ENCODE results near the gene REEP5.
A peak's percentile ranks its signal among the peaks of the same experiment; 100 is the strongest.

REEP5 gene

GRCh38 chr5:112923148-112923917, 1.3 kb upstream of the REEP5 start:
- CTCF ChIA-PET = interaction anchor here (0.6 to 2.0 kb wide), 20 partner anchors 8 to 373 kb away, joined by 3 to 10 read pairs (median 4); partner anchors contain the start of genes APC, DCP2 and SRP19
- no peak for DNase-seq (ENCODE audit: extremely low spot score)
- POLR2A ChIA-PET = no interaction called here
- no peak for TF ChIP-seq CTCF (IDR thresholded peaks at IDR 0.05; ENCODE audit: control extremely low read depth, extremely low read depth, low read depth, missing control alignments)

- TF ChIP-seq CTCF (IDR thresholded peaks at IDR 0.05; ENCODE audit: control extremely low read depth, extremely low read depth, low read depth, missing control alignments) = no peak
- peak; percentile 73 for DNase-seq (ENCODE audit: extremely low spot score)
- CTCF ChIA-PET = interaction anchor here (0.6 to 2.7 kb wide), 19 partner anchors 9 to 368 kb away, joined by 3 to 12 read pairs (median 3); no protein-coding TSS in a partner anchor
- POLR2A ChIA-PET = interaction anchor here (0.6 to 0.9 kb wide), 2 partner anchors 55 to 297 kb away, joined by 3 read pairs; partner anchors contain the start of gene DCP2
Observed at GRCh38 chr5:112921026-112921832, 798 bp downstream of the REEP5 start.

- no peak for DNase-seq (ENCODE audit: extremely low spot score)
- ChIA-PET POLR2A (no interaction called here), CTCF (interaction anchor here (0.8 to 2.7 kb wide), 7 partner anchors 9 to 369 kb away, joined by 3 to 12 read pairs (median 4); partner anchors contain the start of gene SRP19)
- no peak for TF ChIP-seq CTCF (IDR thresholded peaks at IDR 0.05; ENCODE audit: control extremely low read depth, extremely low read depth, low read depth, missing control alignments)
Observed at GRCh38 chr5:112919972-112920371, 2.1 kb downstream of the REEP5 start.

- POLR2A ChIA-PET = no interaction called here
- no peak for TF ChIP-seq CTCF (IDR thresholded peaks at IDR 0.05; ENCODE audit: control extremely low read depth, extremely low read depth, low read depth, missing control alignments)
- CTCF ChIA-PET = no interaction called here
- no peak for DNase-seq (ENCODE audit: extremely low spot score)
Observed at GRCh38 chr5:112918679-112919078, 3.3 kb downstream of the REEP5 start.

GRCh38 chr5:112918136-112918535, 3.9 kb downstream of the REEP5 start:
- ChIA-PET POLR2A (no interaction called here), CTCF (no interaction called here)
- DNase-seq (ENCODE audit: extremely low spot score) = no peak
- TF ChIP-seq CTCF (IDR thresholded peaks at IDR 0.05; ENCODE audit: control extremely low read depth, extremely low read depth, low read depth, missing control alignments) = no peak

GRCh38 chr5:112917453-112917995, 4.5 kb downstream of the REEP5 start:
- ChIA-PET CTCF (interaction anchor here (1.4 kb wide), 1 partner anchor 52 kb away, joined by 3 read pairs; no protein-coding TSS in a partner anchor), POLR2A (no interaction called here)
- no peak for DNase-seq (ENCODE audit: extremely low spot score)
- TF ChIP-seq CTCF (IDR thresholded peaks at IDR 0.05; ENCODE audit: control extremely low read depth, extremely low read depth, low read depth, missing control alignments) = no peak

All from GM10248 (cell line).